ENCODE results near the gene UGT1A7. TPM values are rescaled to one million over a fixed set of nuclear protein-coding genes. Genes with fewer than 3 reads are reported as not detected.

Gene UGT1A7
- polyA plus RNA-seq, 4 donors: 0.09 TPM; not detected in 3

DNA sequence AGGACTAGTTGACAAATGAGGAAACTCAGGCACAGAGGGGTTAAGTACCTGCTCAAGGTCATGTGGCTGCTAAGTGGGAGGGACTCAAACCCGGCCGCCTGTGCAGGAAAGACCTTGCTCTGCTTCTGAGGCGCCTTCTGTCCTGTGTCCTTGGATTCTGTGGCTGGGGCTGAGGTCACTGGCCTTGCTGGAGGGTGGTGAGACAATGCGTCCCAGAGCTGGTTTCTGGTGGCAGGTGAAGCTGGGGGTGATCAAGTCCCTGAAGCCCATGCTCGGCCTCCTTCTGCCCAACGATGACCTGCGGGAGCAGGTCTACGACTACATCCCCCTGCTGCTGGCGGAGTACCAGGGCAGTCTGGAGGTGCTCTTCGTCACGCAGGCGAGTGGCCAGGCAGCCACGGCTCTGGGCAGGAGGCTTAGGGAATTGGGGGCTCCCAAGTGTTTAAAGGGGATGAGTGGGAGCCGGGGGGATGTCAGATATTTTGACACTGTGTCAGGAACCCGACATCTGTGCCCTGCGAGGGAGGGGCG lies 112.5 kb downstream of the UGT1A7 start:
- no peak for DNase-seq (ENCODE audit: low read depth in 4 of 4, low spot score in 3 of 4)

GRCh38 chr2:233795735-233796171 lies 114.1 kb downstream of the UGT1A7 start:
- no peak for DNase-seq (ENCODE audit: low read depth in 4 of 4, low spot score in 3 of 4)

DNA sequence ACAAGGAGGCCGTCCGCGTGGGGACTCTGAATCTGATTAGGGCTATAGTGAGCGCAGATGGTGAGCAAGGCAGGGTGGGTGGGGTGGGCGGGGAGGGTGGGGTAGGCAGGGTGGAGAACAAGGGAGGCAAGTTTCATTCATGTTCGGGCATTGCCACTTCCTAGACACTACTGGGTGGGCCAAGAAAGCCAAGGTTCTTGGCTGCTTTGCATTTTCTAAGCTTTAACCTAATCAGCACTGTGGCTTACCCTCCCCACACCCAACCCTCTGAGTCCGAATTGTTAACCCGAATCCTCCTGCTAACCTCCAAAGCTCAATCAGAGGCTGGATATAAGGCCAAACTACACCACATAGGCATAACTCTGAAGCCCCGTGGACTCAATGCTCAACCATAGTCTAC lies 114.6 kb downstream of the UGT1A7 start:
- no peak for DNase-seq (ENCODE audit: low read depth in 4 of 4, low spot score in 3 of 4)

- no peak for DNase-seq (ENCODE audit: low read depth in 4 of 4, low spot score in 3 of 4)
Observed at GRCh38 chr2:233798335-233799086, 116.8 kb downstream of the UGT1A7 start.

DNA sequence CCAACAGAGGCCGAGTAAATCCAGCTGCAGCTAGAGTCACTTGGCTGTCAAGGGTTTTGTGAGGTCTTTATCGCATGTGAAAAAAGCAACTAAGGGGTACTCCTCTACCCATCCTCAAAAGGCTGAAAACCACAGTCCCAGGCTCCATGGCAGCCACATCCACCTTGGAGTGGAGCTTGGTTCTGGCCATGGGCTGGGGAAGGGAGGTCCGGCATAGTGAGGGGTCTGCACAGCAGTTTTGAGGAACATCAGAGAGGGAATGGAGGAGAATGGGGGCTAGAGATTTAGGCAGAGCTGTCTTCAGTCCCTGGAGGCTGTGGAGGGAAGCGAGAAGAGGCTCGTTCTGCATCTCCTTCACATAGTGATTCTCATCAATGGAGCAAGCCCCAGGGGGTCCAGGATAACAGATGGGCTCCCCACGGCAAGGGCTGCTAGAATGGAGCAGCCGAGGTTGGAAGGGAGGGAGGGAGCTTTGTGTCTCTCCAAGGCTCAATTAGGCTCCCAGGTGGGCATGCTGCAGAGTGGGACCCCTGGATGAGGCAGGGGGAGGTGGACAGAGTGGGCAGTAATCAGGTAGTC lies 117.5 kb downstream of the UGT1A7 start:
- no peak for DNase-seq (ENCODE audit: low read depth in 4 of 4, low spot score in 3 of 4)

DNA sequence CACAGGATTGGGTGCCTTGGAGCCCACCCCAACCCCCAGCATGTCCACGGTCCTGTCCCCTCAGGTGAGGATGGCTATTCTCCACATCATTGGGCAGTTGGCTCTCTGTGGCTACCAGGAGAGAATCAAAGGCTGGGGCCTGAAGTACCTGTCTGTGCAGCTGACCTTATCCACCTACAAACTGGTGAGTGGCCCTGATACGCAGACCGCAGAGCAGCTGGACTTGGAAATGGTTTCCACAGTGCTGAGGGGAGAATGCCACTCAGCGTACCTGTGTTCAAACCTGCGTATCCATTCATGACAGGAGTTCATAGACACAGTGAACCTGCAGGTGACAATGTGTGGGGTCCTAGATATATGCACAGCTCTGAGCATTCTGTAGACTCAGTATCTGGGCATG lies 118.0 kb downstream of the UGT1A7 start:
- no peak for DNase-seq (ENCODE audit: low read depth in 4 of 4, low spot score in 3 of 4)

- DNase-seq (ENCODE audit: low read depth in 4 of 4, low spot score in 3 of 4): no peak
Observed at GRCh38 chr2:233800208-233800607, 118.5 kb downstream of the UGT1A7 start.

GRCh38 chr2:233801357-233802131 lies 119.8 kb downstream of the UGT1A7 start:
- no peak for DNase-seq (ENCODE audit: low read depth in 4 of 4, low spot score in 3 of 4)

DNA sequence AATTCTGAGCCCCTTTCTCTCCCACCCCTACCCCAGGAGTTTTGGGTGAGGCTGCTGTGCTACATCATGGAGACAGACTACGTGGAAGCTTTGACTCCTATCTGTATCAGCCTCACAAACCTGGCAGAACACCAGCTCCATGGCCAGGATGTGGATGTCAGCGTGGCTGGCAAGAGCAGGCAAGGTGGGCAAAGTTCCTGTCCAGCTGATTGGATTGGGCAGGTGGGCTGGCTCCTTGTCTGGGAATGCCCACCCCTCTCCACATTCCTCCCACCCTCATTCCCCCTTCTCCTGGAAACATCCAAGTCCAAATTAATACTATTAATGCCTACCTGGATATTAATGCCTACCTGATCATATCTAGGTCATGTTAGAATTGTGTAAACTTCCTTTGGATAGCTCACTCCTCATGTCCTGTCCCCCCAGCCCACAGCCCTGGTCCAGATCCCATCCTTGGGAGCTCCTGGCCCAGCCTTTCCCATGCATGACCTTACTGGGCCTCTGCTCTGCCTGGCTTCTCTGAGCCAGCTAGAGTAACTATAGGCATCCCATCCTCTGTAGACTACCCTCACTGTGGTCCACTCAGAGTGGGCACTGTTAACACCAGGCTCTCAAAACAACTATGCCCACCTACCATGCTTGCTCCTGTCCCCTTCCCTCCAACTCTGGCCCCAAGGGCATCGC lies 120.6 kb downstream of the UGT1A7 start:
- DNase-seq (ENCODE audit: low read depth in 4 of 4, low spot score in 3 of 4): no peak

DNA sequence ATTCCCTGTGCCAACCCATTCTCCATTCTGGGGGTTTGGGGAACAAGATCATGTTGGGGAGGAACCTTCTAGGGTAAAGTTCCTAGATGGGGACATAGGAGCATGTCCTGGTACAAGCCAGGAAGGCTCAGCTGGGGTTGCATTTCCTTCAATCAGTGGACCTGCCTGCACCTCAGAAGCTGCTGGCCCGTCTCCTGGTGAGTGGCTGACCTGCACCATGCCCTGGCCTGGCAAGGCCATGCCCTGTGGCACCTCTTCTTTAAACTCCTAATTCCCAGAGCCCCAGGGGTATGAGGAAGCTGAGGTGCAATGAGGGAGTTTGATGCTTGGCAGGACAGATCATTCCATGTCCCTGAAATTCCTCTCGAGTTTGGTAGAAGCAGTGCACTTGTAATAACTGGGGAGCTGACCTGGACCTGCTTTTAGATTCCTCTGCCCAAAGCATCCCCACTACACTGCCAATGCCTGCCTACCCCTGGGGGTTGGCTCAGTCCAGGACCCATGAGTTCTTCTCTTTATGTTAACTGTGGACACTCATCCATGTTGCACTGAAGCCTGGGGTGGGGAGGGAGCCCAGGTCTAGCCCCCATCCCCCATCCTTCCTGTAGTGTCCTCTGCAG lies 121.7 kb downstream of the UGT1A7 start:
- no peak for DNase-seq (ENCODE audit: low read depth in 4 of 4, low spot score in 3 of 4)

GRCh38 chr2:233803994-233804393 lies 122.3 kb downstream of the UGT1A7 start:
- DNase-seq (ENCODE audit: low read depth in 4 of 4, low spot score in 3 of 4): no peak

DNA sequence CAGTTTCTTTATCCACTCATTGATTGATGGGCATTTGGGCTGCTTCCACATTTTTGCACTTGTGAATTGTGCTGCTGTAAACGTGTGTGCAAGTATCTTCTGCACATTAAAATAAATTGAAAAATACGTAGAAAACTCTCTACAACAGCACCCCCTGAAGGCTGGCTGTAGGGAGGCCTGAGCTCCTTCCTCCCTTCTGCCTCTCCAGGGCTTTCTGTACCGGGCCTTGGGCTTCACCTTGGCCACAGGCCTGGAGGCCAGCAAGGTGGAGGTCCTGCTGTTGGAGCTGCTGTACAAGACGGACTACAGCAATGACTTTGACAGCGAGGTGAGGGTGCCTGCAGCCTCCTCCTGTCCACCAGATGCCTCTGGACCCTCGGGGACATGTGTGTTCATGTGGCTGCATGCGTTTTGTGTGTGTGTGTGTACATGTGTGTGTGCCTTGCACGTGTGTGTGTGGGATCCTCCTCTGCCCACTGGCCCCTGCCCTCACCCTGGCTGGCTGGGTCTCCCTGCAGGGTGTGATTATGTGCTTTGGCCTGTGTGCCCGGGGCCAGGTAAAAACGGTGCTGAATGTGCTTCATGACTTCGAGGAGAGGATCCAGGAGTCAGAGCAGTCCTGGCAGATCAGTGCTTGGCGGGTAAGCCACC lies 125.6 kb downstream of the UGT1A7 start:
- no peak for DNase-seq (ENCODE audit: low read depth in 4 of 4, low spot score in 3 of 4)

DNA sequence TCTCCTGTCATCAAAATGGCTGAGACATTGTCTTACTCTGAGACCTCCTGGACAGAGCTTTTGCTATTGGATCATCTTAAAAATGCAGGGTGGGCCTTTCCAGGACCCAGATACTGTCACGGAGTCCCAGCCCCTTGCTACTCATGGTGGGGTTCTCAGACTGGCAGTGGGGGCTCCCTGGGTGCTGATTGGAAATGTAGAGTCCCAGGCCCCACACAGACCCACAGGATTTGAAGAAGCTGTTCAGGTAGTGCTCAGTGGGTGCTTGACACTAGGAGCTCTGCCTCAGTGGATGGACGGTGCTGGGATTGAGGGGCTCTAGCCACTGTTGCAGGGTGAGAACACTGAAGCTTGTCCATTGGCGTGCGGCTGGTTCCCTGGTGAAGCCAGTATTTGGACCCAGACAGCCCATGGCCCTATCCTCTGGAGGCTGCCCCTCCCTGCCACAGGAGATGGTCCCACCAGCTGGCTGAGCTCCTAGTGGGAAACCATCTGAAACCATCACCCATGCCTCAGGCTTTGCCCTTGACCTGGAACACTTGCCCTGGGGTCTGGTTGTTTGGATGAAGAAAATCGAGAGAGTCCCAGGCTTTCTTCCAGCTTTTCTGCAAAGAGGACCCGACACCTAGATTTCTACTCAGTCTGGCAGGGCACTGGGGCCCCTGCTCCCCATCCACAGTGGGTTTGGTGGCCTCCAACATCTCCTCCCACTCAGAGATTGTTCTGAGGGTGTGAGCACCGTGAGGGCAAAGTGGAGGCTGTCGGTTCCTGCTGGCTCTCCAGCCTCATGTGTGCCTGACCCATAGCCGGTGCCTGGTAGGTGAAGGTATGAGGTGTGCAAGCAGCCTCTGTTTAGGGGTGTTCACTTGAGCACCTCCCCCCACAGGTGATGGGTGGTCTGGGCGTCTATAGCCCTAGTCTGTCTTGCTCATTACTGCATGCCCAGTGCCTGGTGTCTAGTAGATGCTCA lies 126.5 kb downstream of the UGT1A7 start:
- no peak for DNase-seq (ENCODE audit: low read depth in 4 of 4, low spot score in 3 of 4)

- DNase-seq (ENCODE audit: low read depth in 4 of 4, low spot score in 3 of 4): no peak
Observed at GRCh38 chr2:233810385-233810784, 128.7 kb downstream of the UGT1A7 start.

DNA sequence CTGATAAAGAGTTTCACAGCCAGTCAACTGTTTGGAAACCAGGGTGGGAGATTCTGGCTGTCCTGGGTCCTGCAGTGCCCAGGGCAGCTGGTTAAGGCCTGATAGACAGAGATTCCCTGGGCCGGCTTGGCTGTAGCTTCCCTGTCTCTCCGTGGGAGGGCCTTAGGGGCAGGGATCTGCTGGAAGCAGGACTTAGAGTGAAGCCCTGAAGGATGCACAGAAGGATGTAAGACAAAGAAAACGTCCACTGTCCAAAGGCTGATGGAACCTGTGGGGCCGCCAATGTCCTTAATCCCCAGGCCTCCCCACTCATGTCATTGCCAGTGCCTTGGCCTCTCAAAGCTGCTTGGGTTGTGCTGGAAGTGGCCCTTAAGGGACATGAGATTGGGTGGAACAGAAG lies 129.4 kb downstream of the UGT1A7 start:
- no peak for DNase-seq (ENCODE audit: low read depth in 4 of 4, low spot score in 3 of 4)

GRCh38 chr2:233811732-233812131 lies 130.0 kb downstream of the UGT1A7 start:
- no peak for DNase-seq (ENCODE audit: low read depth in 4 of 4, low spot score in 3 of 4)

- peak in 2 of 4 donors; percentile 26 to 57 for DNase-seq (ENCODE audit: low read depth in 4 of 4, low spot score in 3 of 4)
Observed at GRCh38 chr2:233813236-233814055, 131.7 kb downstream of the UGT1A7 start.
